ENCODE data around the gene MRPL10. TPM values are rescaled to one million over a fixed set of nuclear protein-coding genes. Genes with fewer than 3 reads are reported as not detected.
A peak's percentile ranks its signal among the peaks of the same experiment; 100 is the strongest.

The MRPL10 gene
- total and polyA plus RNA-seq, 4 donors, result 18.4 to 38.3 (median 30.3) TPM

DNA sequence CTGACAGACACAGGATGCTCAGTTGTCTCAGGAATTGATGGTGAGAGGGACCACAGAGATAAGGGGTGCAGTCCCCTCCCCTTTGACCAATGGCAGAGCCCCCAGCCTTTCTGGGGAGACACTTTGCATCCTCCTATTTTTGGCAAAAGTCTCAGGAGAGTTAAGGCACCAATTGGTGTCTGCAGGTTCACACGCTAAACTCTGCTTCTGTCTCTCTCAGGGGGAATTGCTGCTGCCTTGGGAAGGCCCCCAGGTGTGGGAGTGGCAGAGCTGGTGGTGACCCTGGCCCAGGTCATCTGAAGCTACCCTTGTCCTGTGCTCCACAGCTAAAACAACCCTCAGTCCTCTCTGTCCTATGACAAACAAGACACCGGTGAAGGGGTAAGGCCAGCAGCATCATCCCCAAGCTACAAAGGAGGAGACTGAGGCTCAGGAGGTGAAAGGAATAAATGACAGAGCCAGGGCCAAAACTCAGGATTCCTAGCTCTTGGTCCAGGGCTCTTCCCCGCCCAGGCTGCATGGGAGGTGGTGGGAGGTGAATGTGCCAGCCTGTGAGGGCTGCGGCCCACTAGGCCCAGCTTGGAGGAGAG is 30.1 kb downstream of the MRPL10 start:
- H3K9ac ChIP-seq (ENCODE audit: insufficient read depth in 1 of 2, low read length in 2 of 2), result no peak overlapping the region
- WGBS, 2 donors, result 86 to 89% methylated on average over 4 of the region's 4 CpGs
- TF ChIP-seq, protein P1, sequence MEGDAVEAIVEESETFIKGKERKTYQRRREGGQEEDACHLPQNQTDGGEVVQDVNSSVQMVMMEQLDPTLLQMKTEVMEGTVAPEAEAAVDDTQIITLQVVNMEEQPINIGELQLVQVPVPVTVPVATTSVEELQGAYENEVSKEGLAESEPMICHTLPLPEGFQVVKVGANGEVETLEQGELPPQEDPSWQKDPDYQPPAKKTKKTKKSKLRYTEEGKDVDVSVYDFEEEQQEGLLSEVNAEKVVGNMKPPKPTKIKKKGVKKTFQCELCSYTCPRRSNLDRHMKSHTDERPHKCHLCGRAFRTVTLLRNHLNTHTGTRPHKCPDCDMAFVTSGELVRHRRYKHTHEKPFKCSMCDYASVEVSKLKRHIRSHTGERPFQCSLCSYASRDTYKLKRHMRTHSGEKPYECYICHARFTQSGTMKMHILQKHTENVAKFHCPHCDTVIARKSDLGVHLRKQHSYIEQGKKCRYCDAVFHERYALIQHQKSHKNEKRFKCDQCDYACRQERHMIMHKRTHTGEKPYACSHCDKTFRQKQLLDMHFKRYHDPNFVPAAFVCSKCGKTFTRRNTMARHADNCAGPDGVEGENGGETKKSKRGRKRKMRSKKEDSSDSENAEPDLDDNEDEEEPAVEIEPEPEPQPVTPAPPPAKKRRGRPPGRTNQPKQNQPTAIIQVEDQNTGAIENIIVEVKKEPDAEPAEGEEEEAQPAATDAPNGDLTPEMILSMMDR (IDR thresholded peaks at IDR 0.05; ENCODE audit: control extremely low read depth, extremely low read depth), result no peak
- H3K27ac ChIP-seq (ENCODE audit: low read depth in 1 of 2, low read length in 1 of 2), result no peak overlapping the region
- no peaks in the 10 kb centered on the region for H3K27me3 ChIP-seq (ENCODE audit: control insufficient read depth in 3 of 3, insufficient read depth in 3 of 3, low read length in 2 of 3)
- no peaks in the 10 kb centered on the region for H3K9me3 ChIP-seq (ENCODE audit: control insufficient read depth in 4 of 4, insufficient read depth in 3 of 4, low read length in 3 of 4)
- no peaks in the 10 kb centered on the region for H3K4me1 ChIP-seq (ENCODE audit: control insufficient read depth in 5 of 5, insufficient read depth in 5 of 5, low read length in 5 of 5)
- DNase-seq (no peak), ATAC-seq (ENCODE audit: insufficient read depth, low FRiP score) (no peak)
- no peak overlapping the region for H3K4me3 ChIP-seq
- no peaks in the 10 kb centered on the region for H3K36me3 ChIP-seq (ENCODE audit: control insufficient read depth in 4 of 4, insufficient read depth in 4 of 4, low read length in 4 of 4)

DNA sequence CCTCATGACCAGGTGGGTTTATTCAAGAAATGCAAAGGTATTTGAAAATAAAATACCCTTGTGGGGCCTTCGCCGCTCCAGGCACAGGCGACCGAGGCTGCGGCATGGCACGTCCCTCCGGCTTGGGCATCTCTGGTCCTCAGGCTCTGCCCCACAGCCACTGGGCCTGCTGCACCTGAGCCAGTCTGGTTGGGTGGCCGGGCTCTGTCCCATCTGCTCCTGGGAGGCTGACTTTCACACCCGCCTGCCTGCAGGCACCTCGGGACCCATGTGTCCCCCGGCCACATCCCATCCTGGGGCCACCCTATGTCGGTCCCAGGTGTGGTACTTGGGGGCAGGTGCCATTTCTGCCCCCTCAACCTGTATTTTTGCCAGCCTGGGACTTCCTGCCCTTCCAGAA is 30.7 kb downstream of the MRPL10 start:
- H3K27ac ChIP-seq (ENCODE audit: low read depth in 1 of 2, low read length in 1 of 2), result no peak overlapping the region
- TF ChIP-seq, protein P1 (IDR thresholded peaks at IDR 0.05; ENCODE audit: control extremely low read depth, extremely low read depth), result no peak
- no peak overlapping the region for H3K9ac ChIP-seq (ENCODE audit: insufficient read depth in 1 of 2, low read length in 2 of 2)
- DNase-seq (no peak), ATAC-seq (ENCODE audit: insufficient read depth, low FRiP score) (no peak)
- no peaks in the 10 kb centered on the region for H3K36me3 ChIP-seq (ENCODE audit: control insufficient read depth in 4 of 4, insufficient read depth in 4 of 4, low read length in 4 of 4)
- no peaks in the 10 kb centered on the region for H3K9me3 ChIP-seq (ENCODE audit: control insufficient read depth in 4 of 4, insufficient read depth in 3 of 4, low read length in 3 of 4)
- H3K27me3 ChIP-seq (ENCODE audit: control insufficient read depth in 3 of 3, insufficient read depth in 3 of 3, low read length in 2 of 3), result no peaks in the 10 kb centered on the region
- H3K4me3 ChIP-seq, result no peak overlapping the region
- 86 to 88% methylated on average over 12 of the region's 12 CpGs for WGBS, 2 donors
- H3K4me1 ChIP-seq (ENCODE audit: control insufficient read depth in 5 of 5, insufficient read depth in 5 of 5, low read length in 5 of 5), result no peaks in the 10 kb centered on the region

DNA sequence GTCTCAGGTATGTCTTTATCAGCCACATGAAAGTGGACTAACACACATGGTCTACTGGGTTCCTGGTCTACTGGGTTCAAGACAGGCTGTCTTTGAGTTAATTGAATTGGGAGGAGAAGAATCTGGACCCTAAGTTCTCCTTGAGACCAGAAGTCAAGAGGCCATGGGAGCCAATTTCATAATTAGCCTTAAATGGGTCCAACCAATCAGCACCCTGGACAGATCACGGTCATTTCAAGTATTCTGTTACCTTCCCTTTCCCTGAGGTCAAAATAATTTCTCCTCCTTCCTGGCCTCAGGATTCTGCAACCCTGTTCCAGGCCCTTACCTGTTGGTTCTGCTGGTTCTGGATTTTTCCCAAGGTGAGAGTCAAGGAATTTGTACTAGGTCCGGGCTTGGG is 33.5 kb downstream of the MRPL10 start:
- TF ChIP-seq, protein P1 (IDR thresholded peaks at IDR 0.05; ENCODE audit: control extremely low read depth, extremely low read depth), result no peak
- Histone ChIP-seq H3K27ac (ENCODE audit: low read depth in 1 of 2, low read length in 1 of 2) (no peak overlapping the region), H3K36me3 (ENCODE audit: control insufficient read depth in 4 of 4, insufficient read depth in 4 of 4, low read length in 4 of 4) (no peaks in the 10 kb centered on the region), H3K4me1 (ENCODE audit: control insufficient read depth in 5 of 5, insufficient read depth in 5 of 5, low read length in 5 of 5) (no peaks in the 10 kb centered on the region), H3K27me3 (ENCODE audit: control insufficient read depth in 3 of 3, insufficient read depth in 3 of 3, low read length in 2 of 3) (peaks cover under 1 to 12% (median 3%) of the 10 kb centered on the region in 3 donors), H3K9ac (ENCODE audit: insufficient read depth in 1 of 2, low read length in 2 of 2) (no peak overlapping the region), H3K4me3 (no peak overlapping the region), H3K9me3 (ENCODE audit: control insufficient read depth in 4 of 4, insufficient read depth in 3 of 4, low read length in 3 of 4) (no peaks in the 10 kb centered on the region)
- DNase-seq, result peak in 1 of 3 donors; percentile 21
- 59 to 63% methylated on average over 2 of the region's 2 CpGs for WGBS, 2 donors
- no peak for ATAC-seq (ENCODE audit: insufficient read depth, low FRiP score)

DNA sequence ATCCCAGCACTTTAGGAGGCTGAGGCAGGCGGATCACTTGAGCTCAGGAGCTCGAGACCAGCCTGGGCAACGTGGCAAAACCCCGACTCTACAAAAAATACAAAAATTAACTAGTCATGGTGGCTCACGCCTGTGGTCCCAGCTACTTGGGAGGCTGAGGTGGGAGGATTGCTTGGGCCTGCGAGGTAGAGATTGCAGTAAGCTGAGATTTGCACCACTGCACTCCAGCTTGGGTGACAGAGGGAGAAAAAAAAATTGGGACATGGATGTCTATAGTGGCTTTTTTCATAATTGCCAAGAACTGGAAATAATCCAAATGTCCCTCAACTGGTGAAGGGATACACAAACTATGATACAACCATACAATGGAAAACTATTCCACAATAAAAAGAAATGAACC is 38.4 kb downstream of the MRPL10 start:
- peaks cover 3 to 45% (median 27%) of the 10 kb centered on the region in 3 donors for H3K27me3 ChIP-seq (ENCODE audit: control insufficient read depth in 3 of 3, insufficient read depth in 3 of 3, low read length in 2 of 3)
- no peak overlapping the region for H3K4me3 ChIP-seq
- ATAC-seq (ENCODE audit: insufficient read depth, low FRiP score) (no peak), DNase-seq (no peak)
- no peaks in the 10 kb centered on the region for H3K36me3 ChIP-seq (ENCODE audit: control insufficient read depth in 4 of 4, insufficient read depth in 4 of 4, low read length in 4 of 4)
- TF ChIP-seq, protein P1 (IDR thresholded peaks at IDR 0.05; ENCODE audit: control extremely low read depth, extremely low read depth), result no peak
- peaks cover 0 to 5% (median 0%) of the 10 kb centered on the region in 5 donors for H3K4me1 ChIP-seq (ENCODE audit: control insufficient read depth in 5 of 5, insufficient read depth in 5 of 5, low read length in 5 of 5)
- no peaks in the 10 kb centered on the region for H3K9me3 ChIP-seq (ENCODE audit: control insufficient read depth in 4 of 4, insufficient read depth in 3 of 4, low read length in 3 of 4)
- no peak overlapping the region for H3K27ac ChIP-seq (ENCODE audit: low read depth in 1 of 2, low read length in 1 of 2)
- 70 to 71% methylated on average over 6 of the region's 6 CpGs for WGBS, 2 donors
- no peak overlapping the region for H3K9ac ChIP-seq (ENCODE audit: insufficient read depth in 1 of 2, low read length in 2 of 2)
